ENCODE data around the gene LINC00237.

LINC00237 gene

GRCh38 chr20:21118138-21118537 is 12.0 kb upstream of the LINC00237 start:
- in situ Hi-C loops (cut with HindIII; ENCODE audit: low pct_unique_long_range_greater_than_20kb, low sequenced_read_pairs) = no loop called here
- no peak for TF ChIP-seq JUND (IDR thresholded peaks at IDR 0.05; ENCODE audit: low read depth)
- DNase-seq (ENCODE audit: low read depth in 1 of 2, low spot score in 1 of 2) = no peak

DNA sequence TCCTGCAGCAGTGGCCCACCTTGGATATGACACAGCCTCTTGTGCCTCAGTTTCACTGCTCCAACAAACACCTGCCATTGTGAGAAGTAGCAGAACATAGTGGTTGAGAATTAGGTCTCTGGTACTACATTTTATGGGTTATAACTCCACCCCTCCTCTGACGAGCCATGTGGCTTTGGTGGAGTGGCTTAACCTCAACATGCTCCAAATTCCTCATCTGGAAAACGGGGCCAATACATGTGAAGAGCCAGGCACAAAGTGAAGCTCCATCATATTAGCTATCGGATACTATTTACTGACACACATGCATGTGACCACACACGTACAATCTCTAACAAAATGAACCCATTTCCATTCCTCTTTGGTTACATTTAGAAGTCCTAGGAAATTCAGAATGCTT is 11.4 kb upstream of the LINC00237 start:
- no peak for DNase-seq (ENCODE audit: low read depth in 1 of 2, low spot score in 1 of 2)
- in situ Hi-C loops (cut with HindIII; ENCODE audit: low pct_unique_long_range_greater_than_20kb, low sequenced_read_pairs) = no loop called here
- no peak for TF ChIP-seq JUND (IDR thresholded peaks at IDR 0.05; ENCODE audit: low read depth)

DNA sequence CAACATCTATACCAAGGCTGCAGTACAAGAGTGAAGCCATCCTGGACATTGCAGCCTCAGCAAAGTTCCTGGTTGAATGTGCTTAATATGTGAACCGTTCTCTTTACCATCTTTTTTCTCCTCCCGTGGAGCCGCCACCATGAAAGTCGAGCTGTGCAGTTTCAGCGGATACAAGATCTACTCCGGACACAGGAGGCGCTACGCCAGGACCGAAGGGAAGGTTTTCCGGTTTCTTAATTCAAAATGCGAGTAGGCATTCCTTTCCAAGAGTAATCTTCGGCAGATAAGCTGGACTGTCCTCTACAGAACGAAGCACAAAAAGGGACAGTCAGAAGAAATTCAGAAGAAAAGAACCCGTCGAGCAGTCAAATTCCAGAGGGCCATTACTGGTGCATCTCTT is 8.4 kb upstream of the LINC00237 start:
- no peak for TF ChIP-seq JUND (IDR thresholded peaks at IDR 0.05; ENCODE audit: low read depth)
- in situ Hi-C loops (cut with HindIII; ENCODE audit: low pct_unique_long_range_greater_than_20kb, low sequenced_read_pairs) = no loop called here
- no peak for DNase-seq (ENCODE audit: low read depth in 1 of 2, low spot score in 1 of 2)

GRCh38 chr20:21113697-21114096 is 7.5 kb upstream of the LINC00237 start:
- DNase-seq (ENCODE audit: low read depth in 1 of 2, low spot score in 1 of 2) = no peak
- in situ Hi-C loops (cut with HindIII; ENCODE audit: low pct_unique_long_range_greater_than_20kb, low sequenced_read_pairs) = no loop called here
- no peak for TF ChIP-seq JUND (IDR thresholded peaks at IDR 0.05; ENCODE audit: low read depth)

DNA sequence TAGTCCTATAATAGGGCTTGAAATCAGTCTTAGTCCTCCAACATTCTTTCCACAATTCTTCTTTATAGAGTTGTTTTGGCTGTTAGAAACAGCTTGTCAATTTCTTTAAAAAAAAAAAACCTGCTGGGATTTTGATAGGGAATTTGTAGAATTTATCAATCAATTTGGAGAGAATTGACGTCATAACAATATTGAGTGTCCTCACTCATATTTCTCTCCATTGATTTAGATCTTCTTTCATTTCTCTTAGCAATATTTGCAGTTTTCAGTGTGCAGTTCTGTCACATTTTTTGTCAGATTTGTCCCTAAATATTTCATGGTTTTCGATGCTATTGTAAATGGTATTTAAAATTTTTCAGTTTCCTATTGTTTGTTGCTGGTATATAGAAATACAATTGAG is 5.3 kb upstream of the LINC00237 start:
- DNase-seq (ENCODE audit: low read depth in 1 of 2, low spot score in 1 of 2) = no peak
- in situ Hi-C loops (cut with HindIII; ENCODE audit: low pct_unique_long_range_greater_than_20kb, low sequenced_read_pairs) = no loop called here
- no peak for TF ChIP-seq JUND (IDR thresholded peaks at IDR 0.05; ENCODE audit: low read depth)

- DNase-seq (ENCODE audit: low read depth in 1 of 2, low spot score in 1 of 2) = no peak
- in situ Hi-C loops (cut with HindIII; ENCODE audit: low pct_unique_long_range_greater_than_20kb, low sequenced_read_pairs) = no loop called here
- no peak for TF ChIP-seq JUND (IDR thresholded peaks at IDR 0.05; ENCODE audit: low read depth)
Measured at GRCh38 chr20:21110811-21111210, 4.7 kb upstream of the LINC00237 start.

DNA sequence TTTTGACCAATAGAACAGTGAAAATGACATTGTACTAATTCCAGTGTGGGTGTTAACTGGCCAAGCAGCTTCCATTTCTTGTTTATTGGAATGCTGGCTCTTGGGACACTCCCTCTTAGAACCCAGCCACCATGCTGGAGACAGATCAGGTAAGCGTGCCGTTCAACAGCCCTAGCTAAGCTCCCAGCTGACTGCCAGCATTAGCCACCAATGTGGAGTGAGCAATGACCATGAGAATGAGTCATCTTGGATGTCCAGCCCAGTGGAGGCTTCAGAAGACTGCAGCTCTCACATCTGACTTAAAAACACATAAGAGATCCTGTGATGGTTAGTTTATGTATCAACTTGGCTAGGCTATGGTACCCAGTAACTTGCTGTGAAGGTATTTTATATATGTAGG is 3.0 kb upstream of the LINC00237 start:
- in situ Hi-C loops (cut with HindIII; ENCODE audit: low pct_unique_long_range_greater_than_20kb, low sequenced_read_pairs) = no loop called here
- DNase-seq (ENCODE audit: low read depth in 1 of 2, low spot score in 1 of 2) = no peak
- TF ChIP-seq JUND (IDR thresholded peaks at IDR 0.05; ENCODE audit: low read depth) = no peak

- in situ Hi-C loops (cut with HindIII; ENCODE audit: low pct_unique_long_range_greater_than_20kb, low sequenced_read_pairs) = no loop called here
- TF ChIP-seq JUND (IDR thresholded peaks at IDR 0.05; ENCODE audit: low read depth) = no peak
- no peak for DNase-seq (ENCODE audit: low read depth in 1 of 2, low spot score in 1 of 2)
Measured at GRCh38 chr20:21105429-21106170, 558 bp downstream of the LINC00237 start.

GRCh38 chr20:21104921-21105320 is 1.2 kb downstream of the LINC00237 start:
- in situ Hi-C loops (cut with HindIII; ENCODE audit: low pct_unique_long_range_greater_than_20kb, low sequenced_read_pairs) = no loop called here
- no peak for DNase-seq (ENCODE audit: low read depth in 1 of 2, low spot score in 1 of 2)
- TF ChIP-seq JUND (IDR thresholded peaks at IDR 0.05; ENCODE audit: low read depth) = no peak

DNA sequence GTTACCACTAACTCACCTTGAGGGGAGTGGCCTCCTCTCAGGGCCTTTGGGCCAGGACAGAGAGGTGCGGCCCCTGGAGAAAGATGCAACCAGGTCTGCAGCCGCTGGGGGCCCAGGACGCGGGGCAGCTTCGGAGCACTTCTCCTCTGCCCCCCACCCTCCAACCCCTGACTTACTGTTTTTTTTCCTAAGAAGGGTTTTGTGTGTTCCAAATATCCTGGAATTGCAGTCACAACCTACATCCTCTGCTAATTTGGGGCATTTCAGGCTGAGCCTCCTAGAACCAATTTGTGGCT is 1.7 kb downstream of the LINC00237 start:
- DNase-seq (ENCODE audit: low read depth in 1 of 2, low spot score in 1 of 2) = no peak
- in situ Hi-C loops (cut with HindIII; ENCODE audit: low pct_unique_long_range_greater_than_20kb, low sequenced_read_pairs) = no loop called here
- no peak for TF ChIP-seq JUND (IDR thresholded peaks at IDR 0.05; ENCODE audit: low read depth)

- in situ Hi-C loops (cut with HindIII; ENCODE audit: low pct_unique_long_range_greater_than_20kb, low sequenced_read_pairs) = no loop called here
- no peak for DNase-seq (ENCODE audit: low read depth in 1 of 2, low spot score in 1 of 2)
- no peak for TF ChIP-seq JUND (IDR thresholded peaks at IDR 0.05; ENCODE audit: low read depth)
Measured at GRCh38 chr20:21103582-21104465, 2.3 kb downstream of the LINC00237 start.

GRCh38 chr20:21102603-21103311 is 3.4 kb downstream of the LINC00237 start:
- TF ChIP-seq JUND (IDR thresholded peaks at IDR 0.05; ENCODE audit: low read depth) = no peak
- in situ Hi-C loops (cut with HindIII; ENCODE audit: low pct_unique_long_range_greater_than_20kb, low sequenced_read_pairs) = no loop called here
- no peak for DNase-seq (ENCODE audit: low read depth in 1 of 2, low spot score in 1 of 2)
